GM15510 (cell line): ENCODE results near the gene PAM16.

ENCODE experiments used
- POLR2A ChIP-seq: IDR thresholded peaks from 3 replicates; pipeline ENCODE4 v1.6.1; 2011; ENCODE audit warnings: borderline replicate concordance; ENCODE audit not compliant: insufficient read length; ENCODE audit errors: extremely low read depth

The PAM16 gene

GRCh38 chr16:4350787-4351659 is at the start of gene PAM16:
Gene PAM16 (minus strand): TSS chr16:4351321. CDS start chr16:4351234, 87 bp downstream.
- TF ChIP-seq POLR2A = peak; percentile 89

- no peak for TF ChIP-seq POLR2A
Measured at GRCh38 chr16:4399001-4399730, 48.0 kb upstream of the PAM16 start.

GRCh38 chr16:4395055-4395726 is 44.1 kb upstream of the PAM16 start:
- TF ChIP-seq POLR2A = no peak

- TF ChIP-seq POLR2A = no peak
Measured at GRCh38 chr16:4393240-4393600, 42.1 kb upstream of the PAM16 start.

GRCh38 chr16:4392382-4393239 is 41.5 kb upstream of the PAM16 start:
- TF ChIP-seq POLR2A = no peak

- no peak for TF ChIP-seq POLR2A
Measured at GRCh38 chr16:4391631-4392381, 40.7 kb upstream of the PAM16 start.

GRCh38 chr16:4390266-4391260 is 39.4 kb upstream of the PAM16 start:
- TF ChIP-seq POLR2A = no peak

GRCh38 chr16:4389051-4389955 is 38.2 kb upstream of the PAM16 start:
- no peak for TF ChIP-seq POLR2A

- TF ChIP-seq POLR2A = no peak
Measured at GRCh38 chr16:4388271-4389021, 37.3 kb upstream of the PAM16 start.

- no peak for TF ChIP-seq POLR2A
Measured at GRCh38 chr16:4387781-4388180, 36.7 kb upstream of the PAM16 start.
